HG02884 (cell line): ENCODE results near the gene ZDHHC24.
"Not testable (repeated sequence)": the region's sequence is repeated elsewhere in the genome, so short reads cannot be mapped to it uniquely, and the experiment has no call there.

Experiments
- ATAC-seq: cut with Tn5 transposase; IDR thresholded peaks from one replicate; pipeline ENCODE4 v1.9.1; 2021; ENCODE audit warnings: mild to moderate bottlenecking, moderate library complexity; ENCODE audit not compliant: unreplicated experiment

Gene ZDHHC24

GRCh38 chr11:66545701-66546367 is at the start of gene ZDHHC24:
Gene ZDHHC24 (minus strand): TSS chr11:66546048. CDS start chr11:66546003, 45 bp downstream.
- ATAC-seq, result peak; percentile 84

- no peak for ATAC-seq
Observed at GRCh38 chr11:66595245-66595904, 49.5 kb upstream of the ZDHHC24 start.

- ATAC-seq, result no peak
Observed at GRCh38 chr11:66593650-66594049, 47.8 kb upstream of the ZDHHC24 start.

- ATAC-seq, result no peak
Observed at GRCh38 chr11:66593303-66593635, 47.4 kb upstream of the ZDHHC24 start.

GRCh38 chr11:66592457-66593302 is 46.8 kb upstream of the ZDHHC24 start, which contains the start of the genes CCDC87 and CCS:
Gene CCDC87 (minus strand): TSS chr11:66593063. CDS start chr11:66593015, 48 bp downstream.
Gene CCS (plus strand): TSS chr11:66593185. CDS start chr11:66593262, 77 bp downstream.
- peak; percentile 91 for ATAC-seq

GRCh38 chr11:66591175-66591574 is 45.3 kb upstream of the ZDHHC24 start:
- no peak for ATAC-seq

GRCh38 chr11:66589996-66590675 is 44.3 kb upstream of the ZDHHC24 start:
- no peak for ATAC-seq

GRCh38 chr11:66589315-66589714 is 43.5 kb upstream of the ZDHHC24 start:
- ATAC-seq, result not testable (repeated sequence)

GRCh38 chr11:66586136-66586535 is 40.3 kb upstream of the ZDHHC24 start:
- ATAC-seq, result no peak

GRCh38 chr11:66585447-66585846 is 39.6 kb upstream of the ZDHHC24 start:
- not testable (repeated sequence) for ATAC-seq

GRCh38 chr11:66582565-66583147 is 36.8 kb upstream of the ZDHHC24 start:
- ATAC-seq, result not testable (repeated sequence)

- ATAC-seq, result no peak
Observed at GRCh38 chr11:66581261-66581660, 35.4 kb upstream of the ZDHHC24 start.

GRCh38 chr11:66580803-66581202 is 35.0 kb upstream of the ZDHHC24 start:
- ATAC-seq, result no peak

- ATAC-seq, result no peak
Observed at GRCh38 chr11:66579017-66579606, 33.3 kb upstream of the ZDHHC24 start.

GRCh38 chr11:66570850-66571180 is 25.0 kb upstream of the ZDHHC24 start:
- ATAC-seq, result no peak

- ATAC-seq, result no peak
Observed at GRCh38 chr11:66570079-66570849, 24.4 kb upstream of the ZDHHC24 start.

- ATAC-seq, result no peak
Observed at GRCh38 chr11:66569076-66569475, 23.2 kb upstream of the ZDHHC24 start.

GRCh38 chr11:66568124-66568916 is 22.5 kb upstream of the ZDHHC24 start, which contains the start of gene CTSF:
Gene CTSF (minus strand): TSS chr11:66568606. CDS start chr11:66568486, 120 bp downstream.
- ATAC-seq, result no peak

GRCh38 chr11:66567787-66568123 is 21.9 kb upstream of the ZDHHC24 start:
- no peak for ATAC-seq
